Small intestine (tissue), 7 donors: Measurements from ENCODE around the gene PCED1B. TPM values are rescaled to one million over a fixed set of nuclear protein-coding genes. Genes with fewer than 3 reads are reported as not detected.

ENCODE experiments used
- DNase-seq, 2 donors: peaks; one replicate each; pipeline versions ENCODE4 v3.0.0 to v3.0.0-alpha.2; 2013
- FAIRE-seq: peaks from 2 replicates; lab custom pipeline; 2012; peaks lifted over from hg19 to GRCh38; lab: Jason Lieb, UNC
- H3K27ac ChIP-seq, 3 donors: one replicate each; pipeline ENCODE4 v1.5.1; 2013; ENCODE audit warnings: low read length in 2 of 3, mild to moderate bottlenecking in 2 of 3, control low read depth in 1 of 3, inconsistent platforms in 1 of 3, low read depth in 1 of 3, moderate library complexity in 1 of 3
- H3K27me3 ChIP-seq, 3 donors: one replicate each; pipeline ENCODE4 v1.6.1; 2013; ENCODE audit warnings: low read length in 3 of 3, inconsistent platforms in 1 of 3; ENCODE audit not compliant: control insufficient read depth in 3 of 3, insufficient read depth in 3 of 3
- H3K36me3 ChIP-seq, 3 donors: one replicate each; pipeline ENCODE4 v1.6.1; 2013; ENCODE audit warnings: low read length in 3 of 3, inconsistent platforms in 1 of 3, low read depth in 1 of 3, mild to moderate bottlenecking in 1 of 3, moderate library complexity in 1 of 3; ENCODE audit not compliant: control insufficient read depth in 3 of 3, insufficient read depth in 2 of 3
- H3K4me1 ChIP-seq, 3 donors: one replicate each; pipeline ENCODE4 v1.6.1; 2013; ENCODE audit warnings: low read length in 2 of 3, inconsistent platforms in 1 of 3, low read depth in 1 of 3, mild to moderate bottlenecking in 1 of 3, moderate library complexity in 1 of 3; ENCODE audit not compliant: control insufficient read depth in 3 of 3, insufficient read depth in 2 of 3
- H3K4me3 ChIP-seq, 3 donors: one replicate each; pipeline ENCODE4 v1.5.1; 2013; ENCODE audit warnings: low read length in 3 of 3, control low read depth in 1 of 3, inconsistent platforms in 1 of 3, low read depth in 1 of 3, mild to moderate bottlenecking in 1 of 3, moderate library complexity in 1 of 3
- H3K9me3 ChIP-seq, 2 donors: one replicate each; pipeline ENCODE4 v1.6.1; 2013; ENCODE audit warnings: low read depth in 1 of 2, low read length in 1 of 2; ENCODE audit not compliant: control insufficient read depth in 2 of 2, insufficient read depth in 1 of 2
- WGBS, 3 donors: extraction: QIAGEN DNeasy Blood & Tissue Kit; methylation state at CpG; one replicate each; pipeline ENCODE4 v1.1.7; 2013; 5-methylcytosine and 5-hydroxymethylcytosine counted together
- polyA plus RNA-seq, 4 donors: library from polyadenylated mRNA; stranded (reverse) in 3 of 4; unstranded in 1 of 4; fragments of 200-250 nt in 3 of 4; fragments of 120-200 nt in 1 of 4; gene quantifications; one replicate each; pipeline versions ENCODE4 v1.2.1 to v1.2.3, GENCODE V29; 2013
- donor health status: healthy with polysubstance abuse.
- donor health status: control.
- donor health status: control.
- donor health status: Bipolar disorder and iron deficiency.
- donor health status: healthy.

PCED1B gene
- polyA plus RNA-seq, 4 donors: 1.4 to 4.5 (median 1.6) TPM; not detected in 1

GRCh38 chr12:47186246-47186645 lies 106.8 kb downstream of the PCED1B start:
- FAIRE-seq (no peak), DNase-seq (no peak)
- Histone ChIP-seq H3K4me3 (no peak overlapping the region), H3K36me3 (no peaks in the 10 kb centered on the region), H3K27me3 (no peaks in the 10 kb centered on the region), H3K27ac (no peak overlapping the region), H3K9me3 (no peaks in the 10 kb centered on the region), H3K4me1 (peaks cover 0 to 9% (median 0%) of the 10 kb centered on the region in 3 donors)
- WGBS, 3 donors: 96 to 98% (median 96%) methylated on average over 2 of the region's 2 CpGs

DNA sequence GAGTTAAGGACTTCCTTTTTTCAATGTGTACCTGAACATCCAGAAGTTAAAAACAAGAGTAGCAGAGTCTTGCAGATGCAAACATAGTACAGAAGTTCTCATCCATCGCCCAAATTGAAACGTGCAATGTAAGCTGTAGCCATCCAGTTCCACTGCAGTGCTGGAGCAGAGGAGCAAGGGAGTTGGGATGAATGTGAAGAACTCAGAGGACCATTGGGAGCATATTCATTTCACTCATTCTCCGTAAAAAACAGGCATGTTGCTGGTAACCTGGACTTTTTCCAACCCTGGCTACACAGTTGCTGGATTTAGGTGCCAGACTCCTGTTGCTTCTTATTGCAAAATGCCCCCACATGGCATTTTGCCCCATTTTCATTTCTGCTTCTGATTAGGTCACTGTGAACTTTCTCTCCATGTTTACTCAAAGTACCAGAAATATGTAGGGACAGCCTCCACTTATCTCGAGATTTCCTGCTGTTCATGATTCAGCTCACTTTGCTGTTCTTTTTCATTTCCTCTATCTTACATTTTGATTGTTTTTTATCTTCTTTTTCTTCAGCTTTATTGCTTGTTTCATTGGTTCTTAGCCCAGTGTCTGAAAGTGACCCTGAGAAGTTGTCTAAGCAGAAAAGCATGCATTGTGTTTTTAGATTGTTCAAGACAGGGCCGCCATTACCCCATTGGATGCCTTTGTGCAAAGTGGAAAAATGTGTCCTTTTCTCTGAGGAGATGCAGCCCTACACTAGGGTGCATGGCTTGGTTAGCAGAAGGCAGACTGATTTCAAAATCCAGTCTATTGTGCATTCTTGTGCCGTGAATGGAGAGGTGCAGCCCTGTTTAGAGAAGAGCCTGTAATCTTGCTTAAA lies 109.4 kb downstream of the PCED1B start:
- Histone ChIP-seq H3K36me3 (no peaks in the 10 kb centered on the region), H3K27ac (no peak overlapping the region), H3K4me1 (peaks cover 0 to 15% (median 0%) of the 10 kb centered on the region in 3 donors), H3K4me3 (no peak overlapping the region), H3K9me3 (no peaks in the 10 kb centered on the region), H3K27me3 (no peaks in the 10 kb centered on the region)
- no peak for DNase-seq
- FAIRE-seq: no peak
- WGBS, 3 donors: 58 to 61% (median 59%) methylated on average over 6 of the region's 6 CpGs

DNA sequence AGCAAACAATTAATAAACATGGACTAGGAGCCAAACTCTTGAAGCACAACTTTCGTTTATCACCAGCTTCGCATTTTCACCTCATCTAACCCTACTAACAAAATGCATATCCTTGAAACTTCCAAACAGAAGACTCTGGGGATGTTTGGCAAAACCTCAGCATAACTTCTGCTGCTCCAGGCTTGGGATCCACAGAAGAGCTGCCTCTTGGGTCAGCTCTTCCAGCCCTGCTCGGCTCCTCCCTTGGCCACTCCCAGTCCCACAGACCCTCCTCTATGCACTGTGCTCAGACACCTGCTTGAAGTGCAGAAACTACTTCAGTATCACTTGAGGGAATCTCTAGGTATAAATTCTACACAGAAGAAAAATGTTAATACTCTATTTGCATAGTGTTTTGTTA lies 110.3 kb downstream of the PCED1B start:
- Histone ChIP-seq H3K36me3 (no peaks in the 10 kb centered on the region), H3K4me1 (peaks cover 0 to 15% (median 4%) of the 10 kb centered on the region in 3 donors), H3K4me3 (no peak overlapping the region), H3K27ac (no peak overlapping the region), H3K27me3 (no peaks in the 10 kb centered on the region), H3K9me3 (no peaks in the 10 kb centered on the region)
- no peak for FAIRE-seq
- no peak for DNase-seq
- 31 to 67% (median 62%) methylated on average over 3 of the region's 3 CpGs for WGBS, 3 donors

GRCh38 chr12:47190271-47190750 lies 110.9 kb downstream of the PCED1B start:
- Histone ChIP-seq H3K9me3 (no peaks in the 10 kb centered on the region), H3K27ac (no peak overlapping the region), H3K4me1 (peaks cover 0 to 15% (median 4%) of the 10 kb centered on the region in 3 donors), H3K27me3 (no peaks in the 10 kb centered on the region), H3K36me3 (no peaks in the 10 kb centered on the region), H3K4me3 (no peak overlapping the region)
- DNase-seq (no peak), FAIRE-seq (no peak)
- WGBS, 3 donors: 63 to 76% (median 71%) methylated on average over 3 of the region's 3 CpGs

DNA sequence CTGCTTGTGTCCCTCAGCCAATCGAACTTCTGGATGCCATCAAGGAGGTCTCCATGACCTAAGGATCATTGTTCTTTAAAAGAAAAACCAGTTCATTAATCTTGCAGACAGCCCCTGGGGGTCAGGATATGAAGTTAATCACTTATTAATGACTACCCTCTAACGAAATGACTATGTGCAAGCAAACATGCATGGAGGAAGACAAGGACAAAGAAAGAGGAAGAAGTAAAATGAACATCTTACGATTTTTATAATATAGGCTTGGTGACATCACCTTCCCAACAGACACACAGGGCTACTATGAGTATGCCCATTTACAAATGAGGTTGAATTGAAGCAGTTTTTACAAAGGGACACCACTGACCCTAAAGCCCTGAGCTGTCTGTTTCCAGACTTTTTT lies 111.5 kb downstream of the PCED1B start:
- Histone ChIP-seq H3K27ac (no peak overlapping the region), H3K27me3 (no peaks in the 10 kb centered on the region), H3K4me3 (no peak overlapping the region), H3K36me3 (no peaks in the 10 kb centered on the region), H3K4me1 (peaks cover 0 to 15% (median 4%) of the 10 kb centered on the region in 3 donors), H3K9me3 (no peaks in the 10 kb centered on the region)
- DNase-seq (no peak), FAIRE-seq (no peak)
- WGBS, 3 donors: 51 to 66% (median 64%) methylated on average over 3 of the region's 3 CpGs

DNA sequence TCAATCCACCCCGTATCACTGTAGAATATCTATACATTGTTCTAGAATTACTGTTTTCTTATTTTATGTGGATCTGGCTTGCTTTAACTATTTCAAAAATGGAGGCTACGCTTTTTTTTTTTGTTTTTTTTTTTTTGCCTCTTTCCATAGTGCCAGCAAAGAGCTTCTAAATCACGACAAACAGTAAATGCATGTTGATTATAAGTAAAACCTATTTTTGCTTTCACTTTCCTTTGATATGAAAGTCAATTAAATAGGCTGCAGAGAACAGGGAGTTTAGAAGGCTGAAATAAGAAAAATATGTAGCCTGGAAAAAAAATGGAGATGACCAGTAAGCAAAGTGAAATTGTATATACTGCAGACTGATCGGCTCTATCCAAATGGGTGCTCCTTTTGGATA lies 112.6 kb downstream of the PCED1B start:
- Histone ChIP-seq H3K4me3 (no peak overlapping the region), H3K36me3 (no peaks in the 10 kb centered on the region), H3K27me3 (no peaks in the 10 kb centered on the region), H3K27ac (no peak overlapping the region), H3K9me3 (no peaks in the 10 kb centered on the region), H3K4me1 (peaks cover 0 to 15% (median 4%) of the 10 kb centered on the region in 3 donors)
- FAIRE-seq: no peak
- 39 to 61% (median 49%) methylated on average over 4 of the region's 4 CpGs for WGBS, 3 donors
- DNase-seq: peak in 1 of 2 donors; percentile 16

DNA sequence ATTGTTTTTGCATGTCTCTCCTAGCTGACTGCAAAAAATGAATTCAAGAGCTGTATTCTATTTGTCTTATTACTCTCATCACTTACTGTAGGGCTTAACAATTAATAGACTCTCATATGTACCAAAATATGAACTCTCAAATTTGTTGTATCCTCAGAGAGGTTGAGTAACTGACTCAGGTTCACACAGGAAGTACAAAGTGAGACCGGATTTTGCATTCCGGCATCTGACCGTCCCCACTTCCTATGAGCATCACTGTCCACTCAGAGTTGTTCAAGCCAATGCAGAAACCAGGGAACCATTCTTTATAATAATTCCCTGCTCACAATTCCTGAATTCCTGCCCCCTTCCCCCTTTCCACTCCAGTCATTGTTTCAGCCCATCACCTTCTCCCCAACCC lies 113.6 kb downstream of the PCED1B start:
- WGBS, 3 donors: 66 to 85% (median 71%) methylated on average over 3 of the region's 3 CpGs
- Histone ChIP-seq H3K9me3 (no peaks in the 10 kb centered on the region), H3K27ac (no peak overlapping the region), H3K4me1 (peaks cover 0 to 15% (median 4%) of the 10 kb centered on the region in 3 donors), H3K36me3 (no peaks in the 10 kb centered on the region), H3K27me3 (no peaks in the 10 kb centered on the region), H3K4me3 (no peak overlapping the region)
- FAIRE-seq (no peak), DNase-seq (no peak)

DNA sequence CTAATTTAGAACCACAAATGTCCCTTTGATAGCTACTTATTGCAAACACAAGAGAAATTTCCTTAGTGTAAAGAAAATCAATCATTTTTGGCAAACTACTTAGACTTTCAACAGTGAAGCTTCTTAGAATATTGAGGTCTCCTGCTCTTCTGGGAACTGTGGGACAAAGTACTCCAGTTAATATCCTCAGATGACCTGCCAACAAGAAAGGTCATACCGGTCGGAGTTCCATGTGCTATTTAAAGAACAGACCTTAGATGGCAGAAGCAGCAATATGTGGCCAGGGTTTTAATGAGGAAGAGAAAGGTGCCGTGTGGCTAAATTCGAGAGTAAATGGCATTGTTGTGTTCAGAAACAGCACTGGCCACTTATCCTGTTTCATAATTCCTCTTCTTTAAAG lies 115.1 kb downstream of the PCED1B start:
- no peak overlapping the region for H3K4me3 ChIP-seq
- DNase-seq (peak in 1 of 2 donors; percentile 58), FAIRE-seq (no peak)
- H3K9me3 ChIP-seq: no peaks in the 10 kb centered on the region
- H3K27ac ChIP-seq: no peak overlapping the region
- no peaks in the 10 kb centered on the region for H3K27me3 ChIP-seq
- 34 to 40% (median 39%) methylated on average over 4 of the region's 4 CpGs for WGBS, 3 donors
- H3K36me3 ChIP-seq: no peaks in the 10 kb centered on the region
- H3K4me1 ChIP-seq: peaks cover 0 to 9% (median 4%) of the 10 kb centered on the region in 3 donors
